Liver (tissue), 9 donors: ENCODE measurements around the gene PIK3R6. TPM values are rescaled to one million over a fixed set of nuclear protein-coding genes. Genes with fewer than 3 reads are reported as not detected.

Experiments
- DNase-seq: peaks from one replicate; pipeline ENCODE4 v3.0.0-alpha.2; 2017; ENCODE audit warnings: low spot score
- H3K27ac ChIP-seq, 2 donors: one replicate each; pipeline ENCODE4 v1.7.0; 2013; ENCODE audit warnings: inconsistent platforms in 2 of 2, low read length in 2 of 2, control low read depth in 1 of 2, low read depth in 1 of 2, mild to moderate bottlenecking in 1 of 2
- H3K27me3 ChIP-seq, 4 donors: one replicate each; pipeline versions ENCODE4 v1.6.1 to v1.7.0; 2013; ENCODE audit warnings: low read length in 3 of 4, inconsistent platforms in 1 of 4, mild to moderate bottlenecking in 1 of 4, moderate library complexity in 1 of 4; ENCODE audit not compliant: control insufficient read depth in 4 of 4, insufficient read depth in 4 of 4
- H3K36me3 ChIP-seq, 4 donors: one replicate each; pipeline versions ENCODE4 v1.6.1 to v1.7.0; 2013; ENCODE audit warnings: low read length in 3 of 4, mild to moderate bottlenecking in 3 of 4, low read depth in 1 of 4, moderate library complexity in 1 of 4; ENCODE audit not compliant: control insufficient read depth in 4 of 4, insufficient read depth in 3 of 4
- H3K4me1 ChIP-seq, 4 donors: one replicate each; pipeline versions ENCODE4 v1.6.1 to v1.7.0; 2013; ENCODE audit warnings: low read length in 3 of 4, mild to moderate bottlenecking in 3 of 4, moderate library complexity in 1 of 4; ENCODE audit not compliant: control insufficient read depth in 4 of 4, insufficient read depth in 4 of 4
- H3K4me3 ChIP-seq, 3 donors: one replicate each; pipeline versions ENCODE4 v1.6.1 to v1.7.0; 2013; ENCODE audit warnings: low read length in 3 of 3, control low read depth in 1 of 3, low read depth in 1 of 3, mild to moderate bottlenecking in 1 of 3
- H3K9ac ChIP-seq, 2 donors: one replicate each; pipeline ENCODE4 v1.7.0; 2013; ENCODE audit warnings: low read length in 2 of 2, mild to moderate bottlenecking in 2 of 2, moderate library complexity in 2 of 2, control low read depth in 1 of 2, low read depth in 1 of 2
- H3K9me3 ChIP-seq, 4 donors: one replicate each; pipeline versions ENCODE4 v1.6.1 to v1.7.0; 2013; ENCODE audit warnings: low read length in 3 of 4; ENCODE audit not compliant: control insufficient read depth in 4 of 4
- EGR1 ChIP-seq, 2 donors: IDR thresholded peaks; 2 replicates each; pipeline ENCODE4 v1.6.1; 2016 to 2018; ENCODE audit warnings: antibody characterized with exemption in 2 of 2, low read depth in 2 of 2
- FOXA1 ChIP-seq: IDR thresholded peaks from 2 replicates; pipeline ENCODE4 v1.6.1; 2016; ENCODE audit warnings: antibody characterized with exemption
- FOXA2 ChIP-seq: IDR thresholded peaks from 2 replicates; pipeline ENCODE4 v1.6.1; 2016; ENCODE audit warnings: antibody characterized with exemption
- GABPA ChIP-seq, 2 donors: IDR thresholded peaks in 1 of 2; conservative IDR thresholded peaks in 1 of 2; 2 replicates each; pipeline ENCODE4 v1.6.1; 2016; ENCODE audit warnings: antibody characterized with exemption in 2 of 2, mild to moderate bottlenecking in 1 of 2, moderate library complexity in 1 of 2
- NR2F2 ChIP-seq: IDR thresholded peaks from 2 replicates; pipeline ENCODE4 v1.6.1; 2016; ENCODE audit warnings: antibody characterized with exemption
- RAD21 ChIP-seq, 2 donors: IDR thresholded peaks; 2 replicates each; pipeline ENCODE4 v1.6.1; 2016; ENCODE audit warnings: antibody characterized with exemption in 2 of 2, mild to moderate bottlenecking in 2 of 2
- RXRA ChIP-seq, 2 donors: IDR thresholded peaks; 2 replicates each; pipeline ENCODE4 v1.6.1; 2017 to 2018; ENCODE audit warnings: antibody characterized with exemption in 2 of 2, mild to moderate bottlenecking in 1 of 2
- SP1 ChIP-seq: IDR thresholded peaks from 2 replicates; pipeline ENCODE4 v1.6.1; 2018; ENCODE audit warnings: antibody characterized with exemption, mild to moderate bottlenecking
- YY1 ChIP-seq: IDR thresholded peaks from 2 replicates; pipeline ENCODE4 v1.6.1; 2016; ENCODE audit warnings: antibody characterized with exemption, mild to moderate bottlenecking
- WGBS: extraction: QIAGEN DNeasy Blood & Tissue Kit; methylation state at CpG from one replicate; pipeline ENCODE4 v1.1.7; 2013; 5-methylcytosine and 5-hydroxymethylcytosine counted together
- polyA plus RNA-seq, 2 donors: library from polyadenylated mRNA; stranded (reverse) in 1 of 2; unstranded in 1 of 2; fragments of 200-250 nt in 1 of 2; fragments of >200 nt in 1 of 2; fragmentation: Nextera tagmentation in 1 of 2; extraction: Ambion mirVana in 1 of 2; gene quantifications; one replicate each; pipeline versions ENCODE4 v1.2.1 to v1.2.3, GENCODE V29; 2013 to 2015
- total RNA-seq, 2 donors: library from RNA; depleted of rRNA; stranded (reverse); fragments of >200 nt; gene quantifications; one replicate each; pipeline ENCODE4 v1.2.3, GENCODE V29; 2014
- TF ChIP-seq, protein P1 (sequence below): IDR thresholded peaks from 2 replicates; pipeline ENCODE4 v1.6.1; 2016; ENCODE audit warnings: antibody characterized with exemption
- TF ChIP-seq, protein P2 (sequence below): fragments of 150-350 bp; IDR thresholded peaks from 2 replicates; pipeline ENCODE4 v1.5.1; 2017; ENCODE audit warnings: improper control_type of control experiment, low read depth, low read length; ENCODE audit not compliant: missing input control
- TF ChIP-seq, protein P3 (sequence below): IDR thresholded peaks from 2 replicates; pipeline ENCODE4 v1.6.1; 2016; ENCODE audit warnings: antibody characterized with exemption, mild to moderate bottlenecking
- donor health status: healthy.
- donor health status: healthy.
- donor health status: healthy.
- donor health status: healthy.
- donor health status: healthy.

The PIK3R6 gene
- total and polyA plus RNA-seq, 4 donors = 0.15 to 0.37 (median 0.18) TPM

DNA sequence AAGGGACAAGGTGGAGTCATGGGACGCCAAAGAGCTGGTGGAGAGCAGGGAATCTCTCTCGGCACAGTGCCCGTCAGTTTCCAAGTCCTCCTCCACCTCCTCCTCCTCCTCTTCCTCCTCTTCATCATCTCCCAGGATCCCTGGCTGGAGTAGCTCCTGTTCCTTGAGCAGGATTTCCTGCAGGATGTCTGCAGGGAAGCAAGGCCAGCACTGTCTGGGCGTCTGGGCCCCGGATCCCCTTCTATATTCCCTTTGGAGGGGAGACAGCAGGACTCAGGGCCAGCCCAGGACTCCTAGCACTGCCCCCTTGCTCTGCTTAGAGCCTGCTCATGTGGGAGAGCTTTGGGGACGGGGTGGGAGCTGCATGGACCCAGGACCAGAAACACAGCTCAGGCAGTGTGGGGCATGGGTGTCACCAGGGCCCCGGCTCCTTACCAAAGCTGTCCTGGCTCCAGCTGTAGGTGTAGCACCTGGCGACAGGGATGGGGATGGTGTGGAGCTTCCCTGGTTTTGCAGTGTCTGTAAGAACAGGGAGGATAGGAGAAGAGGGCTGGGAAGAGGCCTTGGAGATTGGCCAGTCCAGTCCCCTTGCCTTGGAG is 21.3 kb upstream of the PIK3R6 start (continued):
- TF ChIP-seq, protein P1, sequence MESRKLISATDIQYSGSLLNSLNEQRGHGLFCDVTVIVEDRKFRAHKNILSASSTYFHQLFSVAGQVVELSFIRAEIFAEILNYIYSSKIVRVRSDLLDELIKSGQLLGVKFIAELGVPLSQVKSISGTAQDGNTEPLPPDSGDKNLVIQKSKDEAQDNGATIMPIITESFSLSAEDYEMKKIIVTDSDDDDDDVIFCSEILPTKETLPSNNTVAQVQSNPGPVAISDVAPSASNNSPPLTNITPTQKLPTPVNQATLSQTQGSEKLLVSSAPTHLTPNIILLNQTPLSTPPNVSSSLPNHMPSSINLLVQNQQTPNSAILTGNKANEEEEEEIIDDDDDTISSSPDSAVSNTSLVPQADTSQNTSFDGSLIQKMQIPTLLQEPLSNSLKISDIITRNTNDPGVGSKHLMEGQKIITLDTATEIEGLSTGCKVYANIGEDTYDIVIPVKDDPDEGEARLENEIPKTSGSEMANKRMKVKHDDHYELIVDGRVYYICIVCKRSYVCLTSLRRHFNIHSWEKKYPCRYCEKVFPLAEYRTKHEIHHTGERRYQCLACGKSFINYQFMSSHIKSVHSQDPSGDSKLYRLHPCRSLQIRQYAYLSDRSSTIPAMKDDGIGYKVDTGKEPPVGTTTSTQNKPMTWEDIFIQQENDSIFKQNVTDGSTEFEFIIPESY = no peak
- TF ChIP-seq RAD21 (IDR thresholded peaks at IDR 0.05) (no peak), EGR1 (IDR thresholded peaks at IDR 0.05; ENCODE audit: low read depth in 2 of 2) (no peak), YY1 (no peak), FOXA2 (no peak)
- TF ChIP-seq, protein P2, sequence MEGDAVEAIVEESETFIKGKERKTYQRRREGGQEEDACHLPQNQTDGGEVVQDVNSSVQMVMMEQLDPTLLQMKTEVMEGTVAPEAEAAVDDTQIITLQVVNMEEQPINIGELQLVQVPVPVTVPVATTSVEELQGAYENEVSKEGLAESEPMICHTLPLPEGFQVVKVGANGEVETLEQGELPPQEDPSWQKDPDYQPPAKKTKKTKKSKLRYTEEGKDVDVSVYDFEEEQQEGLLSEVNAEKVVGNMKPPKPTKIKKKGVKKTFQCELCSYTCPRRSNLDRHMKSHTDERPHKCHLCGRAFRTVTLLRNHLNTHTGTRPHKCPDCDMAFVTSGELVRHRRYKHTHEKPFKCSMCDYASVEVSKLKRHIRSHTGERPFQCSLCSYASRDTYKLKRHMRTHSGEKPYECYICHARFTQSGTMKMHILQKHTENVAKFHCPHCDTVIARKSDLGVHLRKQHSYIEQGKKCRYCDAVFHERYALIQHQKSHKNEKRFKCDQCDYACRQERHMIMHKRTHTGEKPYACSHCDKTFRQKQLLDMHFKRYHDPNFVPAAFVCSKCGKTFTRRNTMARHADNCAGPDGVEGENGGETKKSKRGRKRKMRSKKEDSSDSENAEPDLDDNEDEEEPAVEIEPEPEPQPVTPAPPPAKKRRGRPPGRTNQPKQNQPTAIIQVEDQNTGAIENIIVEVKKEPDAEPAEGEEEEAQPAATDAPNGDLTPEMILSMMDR = no peak

DNA sequence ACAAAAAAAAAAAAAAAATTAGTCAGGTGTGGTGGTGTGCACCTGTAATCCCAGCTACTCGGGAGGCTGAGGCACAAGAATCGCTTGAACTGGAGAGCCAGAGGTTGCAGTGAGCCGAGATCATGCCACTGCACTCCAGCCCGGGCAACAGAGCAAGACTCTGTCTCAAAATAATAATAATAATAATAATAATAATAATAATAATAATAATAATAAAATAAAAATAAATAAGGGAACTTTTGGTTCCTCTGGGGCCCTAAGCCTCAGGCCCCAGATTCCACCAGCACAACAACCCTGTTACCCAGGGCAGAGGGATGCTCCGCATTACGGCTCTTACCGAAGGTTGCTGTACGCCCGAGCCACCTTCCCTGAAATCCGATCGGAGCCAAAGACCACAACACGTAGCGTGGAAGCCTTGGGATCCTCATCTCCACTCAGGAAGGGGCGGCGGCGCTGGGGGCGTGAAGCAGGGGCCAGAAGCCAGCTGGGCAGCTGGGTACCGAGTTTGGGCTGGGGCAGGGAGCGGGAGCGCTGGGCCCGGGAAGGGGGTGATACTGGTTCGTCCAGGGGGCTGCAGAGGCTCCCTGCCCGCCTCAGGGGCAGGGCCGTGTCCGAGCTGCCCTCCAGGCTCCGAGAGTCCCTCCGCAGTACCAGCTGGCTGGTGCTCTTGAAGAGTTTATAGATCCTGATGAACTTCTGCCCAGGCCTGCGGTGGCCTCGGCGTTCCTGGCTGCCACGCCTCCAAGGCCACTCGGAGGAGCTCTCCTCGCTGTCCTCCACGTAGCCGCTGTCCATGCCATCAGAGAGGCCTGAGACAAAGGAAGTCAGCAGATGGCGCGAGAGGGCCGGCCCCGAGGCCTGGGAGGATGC is 20.6 kb upstream of the PIK3R6 start:
- 72% methylated on average over 39 of the region's 39 CpGs for WGBS

DNA sequence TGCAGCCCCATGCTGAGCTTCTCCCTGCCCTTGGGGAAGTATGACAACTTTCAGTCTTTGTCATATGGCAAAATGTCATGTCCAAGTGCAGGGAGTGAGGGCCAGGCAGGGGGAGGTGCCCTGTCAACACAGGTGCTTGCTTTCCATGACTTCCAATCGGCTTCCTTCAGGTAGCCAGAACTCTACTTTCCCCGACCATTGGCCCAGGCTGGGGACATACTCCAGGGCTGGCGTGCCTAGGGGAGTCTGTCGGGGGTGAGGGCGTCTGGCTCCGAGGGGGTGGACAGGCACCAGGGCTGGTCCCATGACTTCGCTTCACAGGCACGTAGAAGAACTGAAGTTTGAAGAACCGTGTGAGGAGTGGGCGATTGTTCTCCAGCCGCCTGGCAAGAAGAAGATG is 19.8 kb upstream of the PIK3R6 start:
- Histone ChIP-seq H3K9ac (no peak overlapping the region), H3K9me3 (no peaks in the 10 kb centered on the region), H3K27me3 (peaks cover 0 to 2% (median 0%) of the 10 kb centered on the region in 4 donors), H3K36me3 (peaks cover 0 to 3% (median 0%) of the 10 kb centered on the region in 4 donors), H3K4me1 (no peaks in the 10 kb centered on the region), H3K27ac (no peak overlapping the region), H3K4me3 (no peak overlapping the region)
- no peak for DNase-seq
- 95% methylated on average over 11 of the region's 11 CpGs for WGBS
- no peak for TF ChIP-seq FOXA1

More for the DNA sequence above, 20.6 kb upstream of the PIK3R6 start:
- Histone ChIP-seq H3K9ac (no peak overlapping the region), H3K27ac (no peak overlapping the region), H3K9me3 (no peaks in the 10 kb centered on the region), H3K36me3 (peaks cover 0 to 3% (median 0%) of the 10 kb centered on the region in 4 donors), H3K27me3 (peaks cover 0 to 2% (median 0%) of the 10 kb centered on the region in 4 donors), H3K4me1 (no peaks in the 10 kb centered on the region), H3K4me3 (no peak overlapping the region)
- TF ChIP-seq RXRA (IDR thresholded peaks at IDR 0.05) = no peak
- peak in 1 of 2 donors; percentile 59 for TF ChIP-seq RAD21 (IDR thresholded peaks at IDR 0.05)
- no peak for DNase-seq

DNA sequence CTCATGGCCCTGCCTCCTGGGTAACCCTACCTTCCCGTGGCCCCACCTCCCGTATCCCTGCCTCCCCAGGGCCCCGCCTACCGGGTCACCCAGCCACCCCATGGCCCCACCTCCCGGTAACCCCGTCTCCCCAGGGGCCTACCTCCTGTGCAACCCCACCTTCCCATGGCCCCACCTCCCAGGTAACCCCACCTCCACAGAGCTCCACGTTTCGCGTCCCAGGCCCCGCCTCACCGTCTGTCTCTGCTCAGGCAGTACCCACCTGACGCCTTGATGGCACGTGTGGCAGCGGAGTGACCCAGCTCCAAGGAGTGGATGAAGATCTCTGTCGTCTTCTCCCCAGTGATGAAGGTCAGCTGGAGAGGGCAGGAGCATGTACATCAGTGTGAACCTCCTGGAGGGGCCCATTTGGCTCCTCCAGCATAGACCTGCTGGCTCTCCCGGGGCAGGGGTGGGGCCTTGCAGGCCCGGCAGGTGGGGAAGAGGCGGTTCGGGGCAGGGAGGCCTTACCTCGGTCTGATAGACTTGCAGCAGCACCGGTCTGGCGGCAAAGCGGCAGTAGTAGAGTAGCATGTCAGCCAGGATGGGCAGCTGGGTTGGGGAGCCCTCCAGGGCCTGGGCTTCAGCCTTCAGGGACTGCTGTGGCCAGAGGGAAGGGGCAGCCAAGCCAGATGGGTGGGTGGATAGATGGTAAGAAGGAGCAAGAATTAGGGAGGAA is 18.7 kb upstream of the PIK3R6 start:
- H3K4me3 ChIP-seq = no peak overlapping the region
- no peak overlapping the region for H3K9ac ChIP-seq
- peaks cover 0 to 3% (median 0%) of the 10 kb centered on the region in 4 donors for H3K36me3 ChIP-seq
- no peak for DNase-seq
- 91% methylated on average over 23 of the region's 23 CpGs for WGBS
- no peak overlapping the region for H3K27ac ChIP-seq
- H3K4me1 ChIP-seq = no peaks in the 10 kb centered on the region
- H3K27me3 ChIP-seq = peaks cover 0 to 2% (median 0%) of the 10 kb centered on the region in 4 donors
- H3K9me3 ChIP-seq = no peaks in the 10 kb centered on the region
- TF ChIP-seq SP1 = no peak
- TF ChIP-seq, protein P3, sequence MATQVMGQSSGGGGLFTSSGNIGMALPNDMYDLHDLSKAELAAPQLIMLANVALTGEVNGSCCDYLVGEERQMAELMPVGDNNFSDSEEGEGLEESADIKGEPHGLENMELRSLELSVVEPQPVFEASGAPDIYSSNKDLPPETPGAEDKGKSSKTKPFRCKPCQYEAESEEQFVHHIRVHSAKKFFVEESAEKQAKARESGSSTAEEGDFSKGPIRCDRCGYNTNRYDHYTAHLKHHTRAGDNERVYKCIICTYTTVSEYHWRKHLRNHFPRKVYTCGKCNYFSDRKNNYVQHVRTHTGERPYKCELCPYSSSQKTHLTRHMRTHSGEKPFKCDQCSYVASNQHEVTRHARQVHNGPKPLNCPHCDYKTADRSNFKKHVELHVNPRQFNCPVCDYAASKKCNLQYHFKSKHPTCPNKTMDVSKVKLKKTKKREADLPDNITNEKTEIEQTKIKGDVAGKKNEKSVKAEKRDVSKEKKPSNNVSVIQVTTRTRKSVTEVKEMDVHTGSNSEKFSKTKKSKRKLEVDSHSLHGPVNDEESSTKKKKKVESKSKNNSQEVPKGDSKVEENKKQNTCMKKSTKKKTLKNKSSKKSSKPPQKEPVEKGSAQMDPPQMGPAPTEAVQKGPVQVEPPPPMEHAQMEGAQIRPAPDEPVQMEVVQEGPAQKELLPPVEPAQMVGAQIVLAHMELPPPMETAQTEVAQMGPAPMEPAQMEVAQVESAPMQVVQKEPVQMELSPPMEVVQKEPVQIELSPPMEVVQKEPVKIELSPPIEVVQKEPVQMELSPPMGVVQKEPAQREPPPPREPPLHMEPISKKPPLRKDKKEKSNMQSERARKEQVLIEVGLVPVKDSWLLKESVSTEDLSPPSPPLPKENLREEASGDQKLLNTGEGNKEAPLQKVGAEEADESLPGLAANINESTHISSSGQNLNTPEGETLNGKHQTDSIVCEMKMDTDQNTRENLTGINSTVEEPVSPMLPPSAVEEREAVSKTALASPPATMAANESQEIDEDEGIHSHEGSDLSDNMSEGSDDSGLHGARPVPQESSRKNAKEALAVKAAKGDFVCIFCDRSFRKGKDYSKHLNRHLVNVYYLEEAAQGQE = no peak
- TF ChIP-seq, protein P2 = no peak
- no peak for TF ChIP-seq YY1
- no peak for TF ChIP-seq GABPA (IDR thresholded peaks at IDR 0.05 in 1 of 2, conservative IDR thresholded peaks at IDR 0.05 in 1 of 2)
- no peak for TF ChIP-seq NR2F2
- no peak for TF ChIP-seq EGR1 (IDR thresholded peaks at IDR 0.05; ENCODE audit: low read depth in 2 of 2)
